TTC549 (cell line): ENCODE results near the gene EFCC1.

Experiments used
- FAIRE-seq: peaks from 2 replicates; lab custom pipeline; 2012; peaks lifted over from hg19 to GRCh38; lab: Jason Lieb, UNC

Gene EFCC1

GRCh38 chr3:129033151-129033550, 32.0 kb downstream of the EFCC1 start:
- FAIRE-seq = no peak

- FAIRE-seq = no peak
Observed at GRCh38 chr3:129033633-129034321, 32.7 kb downstream of the EFCC1 start.

- no peak for FAIRE-seq
Observed at GRCh38 chr3:129034642-129035041, 33.5 kb downstream of the EFCC1 start.

GRCh38 chr3:129035360-129036221, 34.5 kb downstream of the EFCC1 start:
- FAIRE-seq = no peak

GRCh38 chr3:129036222-129037092, 35.4 kb downstream of the EFCC1 start:
- FAIRE-seq = no peak

- FAIRE-seq = no peak
Observed at GRCh38 chr3:129037093-129037419, 36.0 kb downstream of the EFCC1 start.

GRCh38 chr3:129038121-129038855, 37.2 kb downstream of the EFCC1 start:
- FAIRE-seq = no peak

- FAIRE-seq = no peak
Observed at GRCh38 chr3:129039271-129040038, 38.4 kb downstream of the EFCC1 start.

GRCh38 chr3:129040039-129040336, 38.9 kb downstream of the EFCC1 start:
- FAIRE-seq = no peak

GRCh38 chr3:129040579-129041300, 39.6 kb downstream of the EFCC1 start:
- FAIRE-seq = no peak

GRCh38 chr3:129045675-129046036, 44.6 kb downstream of the EFCC1 start:
- no peak for FAIRE-seq

GRCh38 chr3:129046037-129046731, 45.1 kb downstream of the EFCC1 start:
- FAIRE-seq = no peak

- FAIRE-seq = no peak
Observed at GRCh38 chr3:129046732-129047552, 45.8 kb downstream of the EFCC1 start.

- no peak for FAIRE-seq
Observed at GRCh38 chr3:129047553-129047839, 46.4 kb downstream of the EFCC1 start.

- no peak for FAIRE-seq
Observed at GRCh38 chr3:129050556-129051295, 49.6 kb downstream of the EFCC1 start.

GRCh38 chr3:129051871-129052340, 50.8 kb downstream of the EFCC1 start:
- no peak for FAIRE-seq

- FAIRE-seq = no peak
Observed at GRCh38 chr3:129052675-129053074, 51.6 kb downstream of the EFCC1 start.

- FAIRE-seq = no peak
Observed at GRCh38 chr3:129054605-129055104, 53.6 kb downstream of the EFCC1 start.
